HTR-8/SVneo (cell line): ENCODE results near the gene OSBPL6.
"Not testable (repeated sequence)": the region's sequence is repeated elsewhere in the genome, so short reads cannot be mapped to it uniquely, and the experiment has no call there.

Experiments
- DNase-seq: peaks from one replicate; pipeline ENCODE4 v3.0.0; 2011; ENCODE audit warnings: low spot score, mixed read lengths; ENCODE audit not compliant: insufficient read length
- FAIRE-seq: peaks from 2 replicates; lab custom pipeline; 2011; peaks lifted over from hg19 to GRCh38; lab: Jason Lieb, UNC

The OSBPL6 gene

GRCh38 chr2:178330175-178331017 lies 136.1 kb downstream of the OSBPL6 start:
- FAIRE-seq (no peak), DNase-seq (no peak)

GRCh38 chr2:178331474-178332432 lies 137.4 kb downstream of the OSBPL6 start:
- FAIRE-seq (no peak), DNase-seq (no peak)

GRCh38 chr2:178333851-178334250 lies 139.5 kb downstream of the OSBPL6 start:
- FAIRE-seq: no peak

GRCh38 chr2:178335230-178335629 lies 140.9 kb downstream of the OSBPL6 start:
- no peak for FAIRE-seq
- DNase-seq: no peak

More at GRCh38 chr2:178333851-178334250, 139.5 kb downstream of the OSBPL6 start:
- no peak for DNase-seq

GRCh38 chr2:178344121-178344520 lies 149.8 kb downstream of the OSBPL6 start:
- no peak for DNase-seq
- no peak for FAIRE-seq

GRCh38 chr2:178345951-178346350 lies 151.6 kb downstream of the OSBPL6 start:
- DNase-seq: no peak
- no peak for FAIRE-seq

- FAIRE-seq (no peak), DNase-seq (no peak)
Measured at GRCh38 chr2:178350051-178350450, 155.7 kb downstream of the OSBPL6 start.

GRCh38 chr2:178357704-178358103 lies 163.4 kb downstream of the OSBPL6 start:
- DNase-seq, FAIRE-seq: not testable (repeated sequence)

GRCh38 chr2:178359192-178359912 lies 165.0 kb downstream of the OSBPL6 start:
- FAIRE-seq: no peak

GRCh38 chr2:178361588-178361987 lies 167.3 kb downstream of the OSBPL6 start:
- FAIRE-seq (no peak), DNase-seq (no peak)

More at GRCh38 chr2:178359192-178359912, 165.0 kb downstream of the OSBPL6 start:
- no peak for DNase-seq

- FAIRE-seq: no peak
Measured at GRCh38 chr2:178363252-178363651, 168.9 kb downstream of the OSBPL6 start.

GRCh38 chr2:178365116-178365515 lies 170.8 kb downstream of the OSBPL6 start:
- DNase-seq: no peak

More at GRCh38 chr2:178363252-178363651, 168.9 kb downstream of the OSBPL6 start:
- DNase-seq: no peak

GRCh38 chr2:178366412-178366811 lies 172.1 kb downstream of the OSBPL6 start:
- FAIRE-seq (no peak), DNase-seq (no peak)

More at GRCh38 chr2:178365116-178365515, 170.8 kb downstream of the OSBPL6 start:
- FAIRE-seq: no peak

GRCh38 chr2:178367344-178367743 lies 173.0 kb downstream of the OSBPL6 start:
- DNase-seq (no peak), FAIRE-seq (no peak)

- no peak for DNase-seq
- no peak for FAIRE-seq
Measured at GRCh38 chr2:178374865-178375264, 180.6 kb downstream of the OSBPL6 start.

GRCh38 chr2:178377046-178377445 lies 182.7 kb downstream of the OSBPL6 start:
- FAIRE-seq (no peak), DNase-seq (no peak)

GRCh38 chr2:178379162-178380004 lies 185.1 kb downstream of the OSBPL6 start:
- no peak for DNase-seq
- FAIRE-seq: no peak

GRCh38 chr2:178380763-178381162 lies 186.5 kb downstream of the OSBPL6 start:
- DNase-seq (no peak), FAIRE-seq (no peak)

GRCh38 chr2:178383718-178384117 lies 189.4 kb downstream of the OSBPL6 start:
- FAIRE-seq (no peak), DNase-seq (no peak)
